WTC11 (cell line): ENCODE measurements around the gene ASB2. TPM values are rescaled to one million over a fixed set of nuclear protein-coding genes. Genes with fewer than 3 reads are reported as not detected.
A peak's percentile ranks its signal among the peaks of the same experiment; 100 is the strongest.

ENCODE experiments used
- ATAC-seq: fragments of 200-7000 bp; cut with Tn5 transposase; 2 replicates; pipeline ENCODE4 v1.10.0; 2021; ENCODE audit warnings: mild to moderate bottlenecking, moderate library complexity
- CTCF ChIA-PET: fragments of 300-600 bp; sonication (Branson Sonifier 250); formaldehyde crosslinking; loops from one replicate; lab custom pipeline; 2021; ENCODE audit warnings: antibody characterized with exemption; lab: Charles Lee
- POLR2A ChIA-PET: fragments of 350-600 bp; sonication (Branson Sonifier 250); formaldehyde crosslinking; loops from one replicate; lab custom pipeline; 2021; ENCODE audit warnings: antibody characterized with exemption; lab: Charles Lee
- DNase-seq: peaks from one replicate; pipeline ENCODE4 v3.0.0; 2021; ENCODE audit warnings: low spot score
- H3K27ac Mint-ChIP-seq: 2 replicates; pipeline ENCODE4 v1.8.0; 2021; ENCODE audit warnings: mixed read lengths
- H3K27me3 Mint-ChIP-seq: 2 replicates; pipeline ENCODE4 v1.8.0; 2021; ENCODE audit warnings: low read depth, mild to moderate bottlenecking, moderate library complexity, mixed read lengths
- H3K36me3 Mint-ChIP-seq: 2 replicates; pipeline ENCODE4 v1.8.0; 2021; ENCODE audit warnings: mixed read lengths
- H3K4me1 Mint-ChIP-seq: 2 replicates; pipeline ENCODE4 v1.8.0; 2022; ENCODE audit warnings: mixed read lengths
- H3K4me3 Mint-ChIP-seq: 2 replicates; pipeline ENCODE4 v1.8.0; 2021; ENCODE audit warnings: mild to moderate bottlenecking, moderate library complexity, mixed read lengths
- H3K9me3 Mint-ChIP-seq: 2 replicates; pipeline ENCODE4 v1.8.0; 2021; ENCODE audit warnings: mixed read lengths
- CBFB ChIP-seq: sonication (generic); formaldehyde crosslinking; IDR thresholded peaks from 2 replicates; pipeline ENCODE4 v1.8.1; 2022; ENCODE audit warnings: mild to moderate bottlenecking, low read depth, missing genetic modification reagents
- CREM ChIP-seq: sonication (generic); formaldehyde crosslinking; IDR thresholded peaks from 2 replicates; pipeline ENCODE4 v1.8.1; 2022; ENCODE audit warnings: mild to moderate bottlenecking, missing genetic modification reagents, moderate library complexity
- FOXP1 ChIP-seq: sonication (generic); formaldehyde crosslinking; IDR thresholded peaks from 2 replicates; pipeline ENCODE4 v1.8.0; 2022; ENCODE audit warnings: missing genetic modification reagents, mild to moderate bottlenecking, moderate library complexity, borderline replicate concordance
- GABPB1 ChIP-seq: sonication (generic); formaldehyde crosslinking; IDR thresholded peaks from 2 replicates; pipeline ENCODE4 v1.8.1; 2023; ENCODE audit warnings: mild to moderate bottlenecking, missing genetic modification reagents
- GRHL2 ChIP-seq: fragments of 250-450 bp; sonication (Bioruptor Pico); IDR thresholded peaks from 2 replicates; pipeline ENCODE4 v1.8.0; 2022; ENCODE audit warnings: mild to moderate bottlenecking, moderate library complexity; ENCODE audit not compliant: insufficient replicate concordance, severe bottlenecking
- JUN ChIP-seq: sonication (generic); formaldehyde crosslinking; IDR thresholded peaks from 2 replicates; pipeline ENCODE4 v1.8.0; 2023; ENCODE audit warnings: mild to moderate bottlenecking, missing genetic modification reagents
- KAT7 ChIP-seq: sonication (generic); formaldehyde crosslinking; IDR thresholded peaks from 2 replicates; pipeline ENCODE4 v1.8.1; 2023; ENCODE audit warnings: missing genetic modification reagents, mild to moderate bottlenecking, borderline replicate concordance
- MYBL2 ChIP-seq: sonication (generic); formaldehyde crosslinking; IDR thresholded peaks from 2 replicates; pipeline ENCODE4 v1.8.1; 2023; ENCODE audit warnings: mild to moderate bottlenecking, moderate library complexity, missing genetic modification reagents
- SMAD3 ChIP-seq: sonication (generic); formaldehyde crosslinking; IDR thresholded peaks from 2 replicates; pipeline ENCODE4 v1.8.0; 2022; ENCODE audit warnings: missing genetic modification reagents, mild to moderate bottlenecking, borderline replicate concordance
- TCF7 ChIP-seq: sonication (generic); formaldehyde crosslinking; IDR thresholded peaks from 2 replicates; pipeline ENCODE4 v1.8.0; 2022; ENCODE audit warnings: mild to moderate bottlenecking, low read depth, missing genetic modification reagents, moderate library complexity
- ZNF219 ChIP-seq: sonication (generic); formaldehyde crosslinking; IDR thresholded peaks from 2 replicates; pipeline ENCODE4 v1.8.0; 2023; ENCODE audit warnings: missing genetic modification reagents, mild to moderate bottlenecking, borderline replicate concordance
- ZNF232 ChIP-seq: sonication (generic); formaldehyde crosslinking; IDR thresholded peaks from 2 replicates; pipeline ENCODE4 v1.8.0; 2022; ENCODE audit warnings: mild to moderate bottlenecking, missing genetic modification reagents
- ZNF263 ChIP-seq: sonication (generic); formaldehyde crosslinking; IDR thresholded peaks from 2 replicates; pipeline ENCODE4 v1.8.1; 2022; ENCODE audit warnings: low read depth, mild to moderate bottlenecking, moderate library complexity, missing genetic modification reagents
- ZNF396 ChIP-seq: fragments of 250-450 bp; sonication (Bioruptor Pico); IDR thresholded peaks from 2 replicates; pipeline ENCODE4 v1.8.0; 2021; ENCODE audit warnings: mild to moderate bottlenecking, moderate library complexity, borderline replicate concordance
- ZNF416 ChIP-seq: fragments of 250-450 bp; sonication (Bioruptor Pico); IDR thresholded peaks from 2 replicates; pipeline ENCODE4 v1.9.0; 2021; ENCODE audit warnings: mild to moderate bottlenecking, inconsistent platforms
- ZNF671 ChIP-seq: fragments of 250-450 bp; sonication (Bioruptor Pico); IDR thresholded peaks from 2 replicates; pipeline ENCODE4 v1.8.0; 2021; ENCODE audit warnings: mild to moderate bottlenecking
- total RNA-seq: library from RNA; stranded (reverse); gene quantifications from 3 replicates; pipeline ENCODE4 v1.2.3, GENCODE V29; 2021
- TF ChIP-seq, protein P1 (sequence below): sonication (generic); formaldehyde crosslinking; IDR thresholded peaks from 2 replicates; pipeline ENCODE4 v1.8.1; 2022; ENCODE audit warnings: low read depth, mild to moderate bottlenecking, moderate library complexity, missing genetic modification reagents, borderline replicate concordance
- TF ChIP-seq, protein P2 (sequence below): sonication (generic); formaldehyde crosslinking; IDR thresholded peaks from 2 replicates; pipeline ENCODE4 v1.8.0; 2023; ENCODE audit warnings: mild to moderate bottlenecking, missing genetic modification reagents
- TF ChIP-seq, protein P3 (sequence below): sonication (generic); formaldehyde crosslinking; IDR thresholded peaks from 2 replicates; pipeline ENCODE4 v1.8.1; 2023; ENCODE audit warnings: mild to moderate bottlenecking, missing genetic modification reagents, moderate library complexity
- TF ChIP-seq, protein P4 (sequence below): fragments of 250-450 bp; sonication (Bioruptor Pico); IDR thresholded peaks from 2 replicates; pipeline ENCODE4 v1.8.0; 2021; ENCODE audit warnings: mild to moderate bottlenecking
- TF ChIP-seq, protein P5 (sequence below): fragments of 200-600 bp; IDR thresholded peaks from 2 replicates; pipeline ENCODE4 v1.8.0; 2022; ENCODE audit warnings: antibody characterized with exemption

The ASB2 gene
- total RNA-seq, 1 experiment from 2014 or later: 0.37 TPM

DNA sequence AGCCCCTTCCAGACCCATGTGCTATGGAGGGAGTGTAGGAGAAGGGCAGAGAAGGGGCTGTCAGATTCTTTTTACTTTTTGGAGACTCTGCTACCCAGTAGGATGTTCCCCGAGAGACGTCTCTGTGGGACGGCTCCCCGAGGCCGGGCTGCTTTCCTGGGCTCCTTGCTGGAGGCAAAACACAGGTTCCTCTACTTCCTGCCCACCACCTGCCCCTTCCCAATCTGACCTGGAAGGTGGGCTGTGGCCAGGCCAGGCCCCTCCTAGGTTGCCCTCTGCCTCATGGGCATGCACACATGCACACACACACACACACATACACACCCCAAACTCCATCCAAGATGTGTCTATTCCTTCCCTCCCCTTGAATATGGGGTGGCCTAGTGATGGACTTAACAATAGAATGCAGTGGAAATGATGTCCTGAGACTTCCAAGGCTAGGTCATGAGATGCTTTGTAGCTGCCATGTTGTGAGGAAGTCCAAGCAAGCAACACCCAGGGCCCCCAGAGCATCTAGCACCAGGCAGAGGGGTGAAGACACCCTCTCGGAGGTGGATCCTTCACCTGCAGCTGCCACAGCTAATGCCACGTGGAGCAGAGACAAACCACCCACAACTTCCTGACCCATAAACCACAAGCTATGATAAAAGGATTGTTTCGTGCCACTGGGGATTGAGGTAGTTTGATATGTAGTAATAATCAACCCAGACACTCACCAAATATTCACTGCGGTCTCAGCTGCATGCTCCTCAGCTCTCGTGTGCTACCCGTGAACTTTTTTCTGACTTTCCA, 1.6 kb upstream of the ASB2 start (continued):
- TF ChIP-seq MYBL2 (CRISPR knock-in tag) (no peak), ZNF416 (no peak), ZNF396 (no peak)
- TF ChIP-seq, protein P1, sequence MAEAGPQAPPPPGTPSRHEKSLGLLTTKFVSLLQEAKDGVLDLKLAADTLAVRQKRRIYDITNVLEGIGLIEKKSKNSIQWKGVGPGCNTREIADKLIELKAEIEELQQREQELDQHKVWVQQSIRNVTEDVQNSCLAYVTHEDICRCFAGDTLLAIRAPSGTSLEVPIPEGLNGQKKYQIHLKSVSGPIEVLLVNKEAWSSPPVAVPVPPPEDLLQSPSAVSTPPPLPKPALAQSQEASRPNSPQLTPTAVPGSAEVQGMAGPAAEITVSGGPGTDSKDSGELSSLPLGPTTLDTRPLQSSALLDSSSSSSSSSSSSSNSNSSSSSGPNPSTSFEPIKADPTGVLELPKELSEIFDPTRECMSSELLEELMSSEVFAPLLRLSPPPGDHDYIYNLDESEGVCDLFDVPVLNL (CRISPR knock-in tag): no peak

DNA sequence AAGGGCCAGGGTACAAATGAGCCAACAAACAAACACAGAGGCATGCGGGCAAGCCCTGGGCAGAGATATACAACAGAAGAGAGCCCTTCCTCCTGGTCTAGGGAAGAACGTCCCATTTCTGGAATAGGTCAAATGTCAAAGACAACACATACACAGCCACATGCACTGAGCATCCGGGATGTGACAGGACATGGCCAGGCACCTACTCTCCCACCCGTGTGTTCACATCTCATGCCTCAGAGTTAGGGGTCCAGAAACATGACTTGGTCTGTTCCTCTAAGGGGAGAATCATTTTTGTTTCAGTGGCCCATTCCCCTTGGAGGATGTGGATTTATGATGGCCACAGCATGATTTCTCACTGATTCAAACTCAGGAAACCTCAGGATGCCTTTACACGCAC, 801 bp upstream of the ASB2 start:
- ChIA-PET POLR2A (no interaction called here), CTCF (interaction anchor here (4.8 kb wide), 1 partner anchor 37 kb away, joined by 30 read pairs; no protein-coding TSS in a partner anchor)
- Mint-ChIP-seq H3K9me3 (no peaks in the 10 kb centered on the region), H3K4me1 (peaks cover 8% of the 10 kb centered on the region), H3K4me3 (no peak overlapping the region), H3K36me3 (no peaks in the 10 kb centered on the region), H3K27ac (no peak overlapping the region), H3K27me3 (no peaks in the 10 kb centered on the region)
- TF ChIP-seq, protein P2, sequence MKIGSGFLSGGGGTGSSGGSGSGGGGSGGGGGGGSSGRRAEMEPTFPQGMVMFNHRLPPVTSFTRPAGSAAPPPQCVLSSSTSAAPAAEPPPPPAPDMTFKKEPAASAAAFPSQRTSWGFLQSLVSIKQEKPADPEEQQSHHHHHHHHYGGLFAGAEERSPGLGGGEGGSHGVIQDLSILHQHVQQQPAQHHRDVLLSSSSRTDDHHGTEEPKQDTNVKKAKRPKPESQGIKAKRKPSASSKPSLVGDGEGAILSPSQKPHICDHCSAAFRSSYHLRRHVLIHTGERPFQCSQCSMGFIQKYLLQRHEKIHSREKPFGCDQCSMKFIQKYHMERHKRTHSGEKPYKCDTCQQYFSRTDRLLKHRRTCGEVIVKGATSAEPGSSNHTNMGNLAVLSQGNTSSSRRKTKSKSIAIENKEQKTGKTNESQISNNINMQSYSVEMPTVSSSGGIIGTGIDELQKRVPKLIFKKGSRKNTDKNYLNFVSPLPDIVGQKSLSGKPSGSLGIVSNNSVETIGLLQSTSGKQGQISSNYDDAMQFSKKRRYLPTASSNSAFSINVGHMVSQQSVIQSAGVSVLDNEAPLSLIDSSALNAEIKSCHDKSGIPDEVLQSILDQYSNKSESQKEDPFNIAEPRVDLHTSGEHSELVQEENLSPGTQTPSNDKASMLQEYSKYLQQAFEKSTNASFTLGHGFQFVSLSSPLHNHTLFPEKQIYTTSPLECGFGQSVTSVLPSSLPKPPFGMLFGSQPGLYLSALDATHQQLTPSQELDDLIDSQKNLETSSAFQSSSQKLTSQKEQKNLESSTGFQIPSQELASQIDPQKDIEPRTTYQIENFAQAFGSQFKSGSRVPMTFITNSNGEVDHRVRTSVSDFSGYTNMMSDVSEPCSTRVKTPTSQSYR (CRISPR knock-in tag): no peak
- TF ChIP-seq ZNF219 (CRISPR knock-in tag) (no peak), KAT7 (CRISPR knock-in tag) (no peak), ZNF263 (CRISPR knock-in tag) (no peak)
- ATAC-seq (no peak), DNase-seq (no peak)

DNA sequence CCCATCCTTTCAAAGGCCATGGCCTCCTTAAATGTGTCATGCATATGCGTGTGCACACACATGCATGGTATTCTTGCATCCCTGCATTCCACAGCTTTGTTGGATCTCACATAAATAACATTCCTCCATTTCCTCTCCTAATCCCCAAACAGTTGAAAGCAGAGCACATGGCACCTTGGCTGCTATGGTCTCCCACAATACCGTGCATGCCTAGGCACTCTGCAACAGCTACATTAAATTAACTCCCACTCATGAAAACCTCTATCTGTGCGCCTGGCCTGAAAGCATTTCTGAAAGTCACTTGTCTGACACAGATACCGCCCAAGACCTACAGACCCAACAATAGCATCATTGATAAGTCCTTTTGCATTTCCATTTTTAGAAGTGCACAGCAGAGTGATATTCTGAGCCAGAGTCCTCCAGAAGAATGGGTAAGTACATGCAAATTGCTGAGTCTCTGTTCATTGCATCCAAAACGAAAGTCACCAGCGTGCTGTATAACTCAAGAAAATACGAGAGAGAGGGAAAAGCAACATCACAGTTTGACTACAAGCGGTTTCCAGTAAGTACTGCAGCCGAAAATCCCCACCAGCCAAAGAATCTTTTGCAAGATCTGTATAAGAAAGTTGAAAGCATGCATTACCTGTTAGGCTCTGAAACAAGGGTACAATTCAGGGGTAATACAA, 436 bp downstream of the ASB2 start:
- ATAC-seq (no peak), DNase-seq (no peak)
- peak overlapping the region; percentile 4; the same call in 1 of the 2 replicates for H3K27ac Mint-ChIP-seq
- no peaks in the 10 kb centered on the region for H3K36me3 Mint-ChIP-seq
- ChIA-PET CTCF (interaction anchor here (4.8 kb wide), 1 partner anchor 36 kb away, joined by 30 read pairs; no protein-coding TSS in a partner anchor), POLR2A (no interaction called here)
- peaks cover 8% of the 10 kb centered on the region for H3K4me1 Mint-ChIP-seq
- no peak overlapping the region for H3K4me3 Mint-ChIP-seq
- H3K9me3 Mint-ChIP-seq: no peaks in the 10 kb centered on the region
- no peaks in the 10 kb centered on the region for H3K27me3 Mint-ChIP-seq
- TF ChIP-seq TCF7 (CRISPR knock-in tag) (no peak), ZNF232 (CRISPR knock-in tag) (no peak), ZNF671 (CRISPR knock-in tag) (no peak), GRHL2 (CRISPR knock-in tag) (no peak), FOXP1 (CRISPR knock-in tag) (no peak), CREM (CRISPR knock-in tag) (no peak), GABPB1 (CRISPR knock-in tag) (no peak), CBFB (CRISPR knock-in tag) (no peak), JUN (CRISPR knock-in tag) (no peak), SMAD3 (CRISPR knock-in tag) (no peak)
- TF ChIP-seq, protein P3, sequence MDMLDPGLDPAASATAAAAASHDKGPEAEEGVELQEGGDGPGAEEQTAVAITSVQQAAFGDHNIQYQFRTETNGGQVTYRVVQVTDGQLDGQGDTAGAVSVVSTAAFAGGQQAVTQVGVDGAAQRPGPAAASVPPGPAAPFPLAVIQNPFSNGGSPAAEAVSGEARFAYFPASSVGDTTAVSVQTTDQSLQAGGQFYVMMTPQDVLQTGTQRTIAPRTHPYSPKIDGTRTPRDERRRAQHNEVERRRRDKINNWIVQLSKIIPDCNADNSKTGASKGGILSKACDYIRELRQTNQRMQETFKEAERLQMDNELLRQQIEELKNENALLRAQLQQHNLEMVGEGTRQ (CRISPR knock-in tag): no peak
- TF ChIP-seq, protein P4, sequence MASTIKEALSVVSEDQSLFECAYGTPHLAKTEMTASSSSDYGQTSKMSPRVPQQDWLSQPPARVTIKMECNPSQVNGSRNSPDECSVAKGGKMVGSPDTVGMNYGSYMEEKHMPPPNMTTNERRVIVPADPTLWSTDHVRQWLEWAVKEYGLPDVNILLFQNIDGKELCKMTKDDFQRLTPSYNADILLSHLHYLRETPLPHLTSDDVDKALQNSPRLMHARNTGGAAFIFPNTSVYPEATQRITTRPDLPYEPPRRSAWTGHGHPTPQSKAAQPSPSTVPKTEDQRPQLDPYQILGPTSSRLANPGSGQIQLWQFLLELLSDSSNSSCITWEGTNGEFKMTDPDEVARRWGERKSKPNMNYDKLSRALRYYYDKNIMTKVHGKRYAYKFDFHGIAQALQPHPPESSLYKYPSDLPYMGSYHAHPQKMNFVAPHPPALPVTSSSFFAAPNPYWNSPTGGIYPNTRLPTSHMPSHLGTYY (CRISPR knock-in tag): no peak
- TF ChIP-seq, protein P5, sequence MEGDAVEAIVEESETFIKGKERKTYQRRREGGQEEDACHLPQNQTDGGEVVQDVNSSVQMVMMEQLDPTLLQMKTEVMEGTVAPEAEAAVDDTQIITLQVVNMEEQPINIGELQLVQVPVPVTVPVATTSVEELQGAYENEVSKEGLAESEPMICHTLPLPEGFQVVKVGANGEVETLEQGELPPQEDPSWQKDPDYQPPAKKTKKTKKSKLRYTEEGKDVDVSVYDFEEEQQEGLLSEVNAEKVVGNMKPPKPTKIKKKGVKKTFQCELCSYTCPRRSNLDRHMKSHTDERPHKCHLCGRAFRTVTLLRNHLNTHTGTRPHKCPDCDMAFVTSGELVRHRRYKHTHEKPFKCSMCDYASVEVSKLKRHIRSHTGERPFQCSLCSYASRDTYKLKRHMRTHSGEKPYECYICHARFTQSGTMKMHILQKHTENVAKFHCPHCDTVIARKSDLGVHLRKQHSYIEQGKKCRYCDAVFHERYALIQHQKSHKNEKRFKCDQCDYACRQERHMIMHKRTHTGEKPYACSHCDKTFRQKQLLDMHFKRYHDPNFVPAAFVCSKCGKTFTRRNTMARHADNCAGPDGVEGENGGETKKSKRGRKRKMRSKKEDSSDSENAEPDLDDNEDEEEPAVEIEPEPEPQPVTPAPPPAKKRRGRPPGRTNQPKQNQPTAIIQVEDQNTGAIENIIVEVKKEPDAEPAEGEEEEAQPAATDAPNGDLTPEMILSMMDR: no peak
